Thyroid gland (tissue), 4 donors: ENCODE measurements around the gene PVALB. TPM values are rescaled to one million over a fixed set of nuclear protein-coding genes. Genes with fewer than 3 reads are reported as not detected.
A peak's percentile ranks its signal among the peaks of the same experiment; 100 is the strongest.

Experiments
- DNase-seq, 2 donors: peaks; one replicate each; pipeline ENCODE4 v3.0.0-alpha.2; 2019
- H3K27ac ChIP-seq, 3 donors: fragments of 200-600 bp; sonication (generic); 1 replicate in 2 of 3; 2 replicates in 1 of 3; pipeline ENCODE4 v1.5.1; 2016 to 2019; ENCODE audit warnings: mild to moderate bottlenecking in 1 of 3, moderate library complexity in 1 of 3
- H3K27me3 ChIP-seq: fragments of 200-600 bp; sonication (generic); one replicate; pipeline ENCODE4 v1.5.1; 2019
- H3K36me3 ChIP-seq, 2 donors: fragments of 200-600 bp; sonication (generic); one replicate each; pipeline ENCODE4 v1.5.1; 2016 to 2019
- H3K4me1 ChIP-seq, 2 donors: fragments of 200-600 bp; sonication (generic); one replicate each; pipeline ENCODE4 v1.5.1; 2017 to 2019
- H3K4me3 ChIP-seq, 3 donors: fragments of 200-600 bp; sonication (generic); replicated peaks in 1 of 3; 1 replicate in 2 of 3; 2 replicates in 1 of 3; pipeline ENCODE4 v1.5.1; 2016; ENCODE audit warnings: mild to moderate bottlenecking in 1 of 3
- H3K9me3 ChIP-seq: fragments of 200-600 bp; sonication (generic); one replicate; pipeline ENCODE4 v1.5.1; 2017
- CTCF ChIP-seq, 6 experiments: fragments of 200-600 bp in 3 of 6; fragments of 450-650 bp in 3 of 6; sonication (generic) in 3 of 6; IDR thresholded peaks; one replicate each; pipeline ENCODE4 v1.5.1; 2016 to 2019; ENCODE audit warnings: antibody characterized with exemption in 6 of 6, mild to moderate bottlenecking in 2 of 6, inconsistent platforms in 1 of 6, moderate library complexity in 1 of 6
- POLR2A ChIP-seq, 2 donors: fragments of 450-650 bp; IDR thresholded peaks; one replicate each; pipeline ENCODE4 v1.6.1; 2017; ENCODE audit warnings: antibody characterized with exemption in 2 of 2, mild to moderate bottlenecking in 2 of 2, moderate library complexity in 1 of 2
- WGBS, 2 donors: methylation state at CpG; one replicate each; pipeline ENCODE4 v1.1.5; 2017; 5-methylcytosine and 5-hydroxymethylcytosine counted together
- intact Hi-C: fragments of 100-400 bp; cut with DNase I; formaldehyde crosslinking; loops from one replicate; pipeline ENCODE4 v1.15.1; 2023
- total RNA-seq, 4 donors: library from RNA; depleted of rRNA; stranded (reverse); fragments of >200 nt; gene quantifications; one replicate each; pipeline ENCODE4 v1.2.3, GENCODE V29; 2016

Gene PVALB
- total RNA-seq, 4 donors from 2014 or later, result not detected

GRCh38 chr22:36863281-36863680 lies 46.4 kb upstream of the PVALB start:
- H3K27me3 ChIP-seq, result no peaks in the 10 kb centered on the region
- no peaks in the 10 kb centered on the region for H3K4me1 ChIP-seq
- WGBS, 2 donors, result 78 to 88% methylated on average over 11 of the region's 11 CpGs
- H3K4me3 ChIP-seq, result no peak overlapping the region
- DNase-seq, result no peak
- TF ChIP-seq CTCF (IDR thresholded peaks at IDR 0.05) (no peak), POLR2A (IDR thresholded peaks at IDR 0.05) (no peak)
- H3K9me3 ChIP-seq, result no peaks in the 10 kb centered on the region
- no peak overlapping the region for H3K27ac ChIP-seq
- intact Hi-C loops, result loop anchor here (10.0 kb wide), 1 partner anchor 172 kb away; no protein-coding TSS in a partner anchor
- H3K36me3 ChIP-seq, result no peaks in the 10 kb centered on the region

GRCh38 chr22:36862251-36863242 lies 45.7 kb upstream of the PVALB start:
- WGBS, 2 donors, result 85 to 90% methylated on average over 16 to 25 of the region's 26 CpGs
- no peaks in the 10 kb centered on the region for H3K4me1 ChIP-seq
- no peak overlapping the region for H3K27ac ChIP-seq
- H3K4me3 ChIP-seq, result no peak overlapping the region
- TF ChIP-seq POLR2A (IDR thresholded peaks at IDR 0.05) (no peak), CTCF (IDR thresholded peaks at IDR 0.05) (no peak)
- no peaks in the 10 kb centered on the region for H3K9me3 ChIP-seq
- no peaks in the 10 kb centered on the region for H3K27me3 ChIP-seq
- no peaks in the 10 kb centered on the region for H3K36me3 ChIP-seq
- peak in 1 of 2 donors; percentile 16 for DNase-seq
- intact Hi-C loops, result loop anchor here (10.0 kb wide), 1 partner anchor 172 kb away; no protein-coding TSS in a partner anchor

DNA sequence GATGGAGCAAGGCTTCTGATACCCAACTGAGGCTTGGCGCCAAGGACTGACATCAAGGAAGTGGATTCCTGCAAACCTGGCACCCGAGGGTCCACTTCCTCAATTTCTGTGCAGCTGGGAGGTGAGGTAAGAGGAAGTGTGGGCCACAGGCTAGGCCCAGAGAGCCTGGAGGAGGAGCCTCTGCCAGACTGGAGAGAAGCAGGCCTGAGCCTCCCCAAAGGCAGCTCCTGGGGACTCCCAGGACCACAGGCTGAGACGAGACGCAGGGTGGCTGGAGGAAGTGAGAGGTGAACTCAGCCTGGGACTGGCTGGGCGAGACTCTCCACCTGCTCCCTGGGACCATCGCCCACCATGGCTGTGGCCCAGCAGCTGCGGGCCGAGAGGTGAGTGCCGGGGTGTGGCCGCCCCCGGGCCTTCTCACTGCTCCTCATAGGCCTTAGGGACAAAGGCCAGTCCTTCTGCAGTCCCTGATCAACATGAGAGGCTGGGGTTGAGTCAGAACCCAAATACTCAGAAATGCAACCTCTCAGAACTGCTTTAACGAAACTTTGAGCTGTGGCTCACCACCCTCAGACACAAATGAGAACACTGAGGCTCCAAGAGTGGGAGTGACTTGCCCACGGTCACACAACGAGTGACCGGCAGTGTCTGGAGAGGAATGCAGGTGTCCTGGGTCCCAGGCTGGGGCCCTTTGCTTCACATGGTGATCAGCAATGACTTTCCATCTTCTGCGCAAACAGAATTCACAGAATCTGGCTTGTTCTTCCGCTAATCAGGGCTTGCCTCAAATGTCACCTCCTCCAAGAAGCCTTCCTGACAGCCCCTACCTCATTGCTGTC lies 44.2 kb upstream of the PVALB start, which contains the start of gene NCF4:
Gene NCF4 (plus strand): TSS at position 186 of the 839 bp plus-strand sequence. CDS start 166 bp downstream, at position 352.
- H3K4me3 ChIP-seq, result no peak within 1 kb of the TSS
- intact Hi-C loops, result loop anchor here (2.0 to 10.0 kb wide), 2 partner anchors 78 to 174 kb away; no protein-coding TSS in a partner anchor
- H3K36me3 ChIP-seq, result no peaks in the 10 kb centered on the region
- no peaks in the 10 kb centered on the region for H3K9me3 ChIP-seq
- H3K27me3 ChIP-seq, result no peaks in the 10 kb centered on the region
- 69 to 86% methylated on average over 11 to 13 of the region's 17 CpGs for WGBS, 2 donors
- DNase-seq, result peak; percentile 9 to 26
- TF ChIP-seq CTCF (IDR thresholded peaks at IDR 0.05) (no peak), POLR2A (IDR thresholded peaks at IDR 0.05) (peak in 1 of 2 donors; percentile 12)
- no peaks in the 10 kb centered on the region for H3K4me1 ChIP-seq
- no peak within 1 kb of the TSS for H3K27ac ChIP-seq

DNA sequence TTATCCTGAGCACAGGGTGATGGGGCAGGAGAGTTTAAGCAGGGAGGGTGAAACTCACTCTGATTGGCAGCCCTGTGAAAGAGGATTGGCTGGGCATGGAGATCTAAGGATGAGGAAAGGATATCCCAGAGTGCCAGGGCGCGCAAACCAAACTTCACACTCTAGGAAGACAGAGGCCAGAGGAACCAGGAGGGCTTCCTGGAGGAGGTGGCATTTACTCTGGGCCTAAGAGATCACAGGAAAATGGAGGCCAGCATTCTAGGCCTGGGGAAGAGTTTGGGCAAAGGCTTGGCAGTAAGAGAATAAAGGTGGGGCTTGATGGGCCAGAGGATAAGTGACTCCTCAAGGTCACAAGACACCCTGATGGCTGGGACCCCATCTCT lies 43.6 kb upstream of the PVALB start:
- DNase-seq, result no peak
- H3K27ac ChIP-seq, result no peak overlapping the region
- H3K36me3 ChIP-seq, result no peaks in the 10 kb centered on the region
- H3K27me3 ChIP-seq, result no peaks in the 10 kb centered on the region
- WGBS, 2 donors, result 94 to 98% methylated on average over 2 of the region's 2 CpGs
- H3K4me1 ChIP-seq, result no peaks in the 10 kb centered on the region
- intact Hi-C loops, result loop anchor here (2.0 to 10.0 kb wide), 2 partner anchors 78 to 174 kb away; no protein-coding TSS in a partner anchor
- H3K4me3 ChIP-seq, result no peak overlapping the region
- TF ChIP-seq POLR2A (IDR thresholded peaks at IDR 0.05) (no peak), CTCF (IDR thresholded peaks at IDR 0.05) (no peak)
- no peaks in the 10 kb centered on the region for H3K9me3 ChIP-seq
